HEK293 (cell line): ENCODE results near the gene METRNL.
A peak's percentile ranks its signal among the peaks of the same experiment; 100 is the strongest.

Experiments used
- CTCF ChIA-PET: fragments of 350-600 bp; formaldehyde crosslinking; extraction: SDS; loops from one replicate; lab custom pipeline; 2021; ENCODE audit warnings: antibody characterized with exemption; lab: Yijun Ruan, JAX
- POLR2A ChIA-PET: fragments of 300-600 bp; formaldehyde crosslinking; extraction: SDS; loops from one replicate; lab custom pipeline; 2020; ENCODE audit warnings: antibody characterized with exemption, inconsistent platforms; lab: Yijun Ruan, JAX
- H3K27ac ChIP-seq: fragments of 200-500 bp; sonication (Bioruptor generic); 2 replicates; pipeline ENCODE4 v1.5.1; 2014; ENCODE audit warnings: low read depth, low read length, control low read depth, inconsistent platforms; ENCODE audit errors: extremely low read depth
- H3K36me3 ChIP-seq, 2 experiments: fragments of 200-500 bp in 1 of 2; sonication (Bioruptor generic) in 1 of 2; 1 replicate in 1 of 2; 2 replicates in 1 of 2; pipeline ENCODE4 v1.5.1; 2014 to 2017; ENCODE audit warnings: inconsistent platforms in 2 of 2, low read length in 2 of 2; ENCODE audit not compliant: control insufficient read depth in 2 of 2, insufficient read depth in 1 of 2
- H3K4me1 ChIP-seq: fragments of 200-500 bp; sonication (Bioruptor generic); 2 replicates; pipeline ENCODE4 v1.5.1; 2014; ENCODE audit warnings: mild to moderate bottlenecking, low read length, inconsistent platforms; ENCODE audit not compliant: control insufficient read depth, insufficient read depth
- H3K4me3 ChIP-seq: 2 replicates; pipeline ENCODE4 v1.5.1; 2011; ENCODE audit warnings: low read depth, mild to moderate bottlenecking, control low read depth, low read length, moderate library complexity
- H3K9me3 ChIP-seq: fragments of 200-500 bp; sonication (Bioruptor generic); 2 replicates; pipeline ENCODE4 v1.5.1; 2014; ENCODE audit warnings: low read depth, low read length, inconsistent platforms; ENCODE audit not compliant: control insufficient read depth, insufficient read depth
- KLF1 ChIP-seq: fragments of 450-650 bp; formaldehyde crosslinking; IDR thresholded peaks from 2 replicates; pipeline ENCODE4 v1.5.1; 2016; ENCODE audit warnings: missing biosample characterization, missing genetic modification characterization
- MZF1 ChIP-seq: fragments of 450-650 bp; formaldehyde crosslinking; IDR thresholded peaks from 2 replicates; pipeline ENCODE4 v1.5.1; 2017; ENCODE audit warnings: missing biosample characterization, missing genetic modification characterization, borderline replicate concordance
- SCRT1 ChIP-seq: fragments of 450-650 bp; formaldehyde crosslinking; IDR thresholded peaks from 2 replicates; pipeline ENCODE4 v1.5.1; 2016; ENCODE audit warnings: missing biosample characterization, missing genetic modification characterization, borderline replicate concordance
- YY1 ChIP-seq: fragments of 450-650 bp; formaldehyde crosslinking; IDR thresholded peaks from 2 replicates; pipeline ENCODE4 v1.5.1; 2018; ENCODE audit warnings: missing biosample characterization, missing genetic modification characterization
- YY2 ChIP-seq: fragments of 450-650 bp; formaldehyde crosslinking; IDR thresholded peaks from 2 replicates; pipeline ENCODE4 v1.5.1; 2016; ENCODE audit warnings: missing biosample characterization, missing genetic modification characterization
- ZBTB21 ChIP-seq: fragments of 450-650 bp; formaldehyde crosslinking; IDR thresholded peaks from 2 replicates; pipeline ENCODE4 v1.5.1; 2017; ENCODE audit warnings: missing biosample characterization, missing genetic modification characterization
- ZBTB48 ChIP-seq: fragments of 450-650 bp; formaldehyde crosslinking; IDR thresholded peaks from 2 replicates; pipeline ENCODE4 v1.5.1; 2016; ENCODE audit warnings: missing biosample characterization, missing genetic modification characterization
- ZBTB7A ChIP-seq: fragments of 450-650 bp; formaldehyde crosslinking; IDR thresholded peaks from 2 replicates; pipeline ENCODE4 v1.5.1; 2016; ENCODE audit warnings: low read depth, missing biosample characterization, missing genetic modification characterization
- ZEB2 ChIP-seq: fragments of 450-650 bp; formaldehyde crosslinking; IDR thresholded peaks from 2 replicates; pipeline ENCODE4 v1.5.1; 2016; ENCODE audit warnings: missing biosample characterization, missing genetic modification characterization
- ZNF266 ChIP-seq: fragments of 450-650 bp; formaldehyde crosslinking; IDR thresholded peaks from 2 replicates; pipeline ENCODE4 v1.5.1; 2016; ENCODE audit warnings: missing biosample characterization, missing genetic modification characterization, low read depth
- ZNF335 ChIP-seq: fragments of 450-650 bp; formaldehyde crosslinking; conservative IDR thresholded peaks from 2 replicates; pipeline ENCODE4 v1.5.1; 2016; ENCODE audit warnings: missing biosample characterization, missing genetic modification characterization
- ZNF354C ChIP-seq: fragments of 450-650 bp; formaldehyde crosslinking; IDR thresholded peaks from 2 replicates; pipeline ENCODE4 v1.5.1; 2016; ENCODE audit warnings: missing biosample characterization, missing genetic modification characterization, low read depth, borderline replicate concordance
- ZNF391 ChIP-seq: fragments of 450-650 bp; formaldehyde crosslinking; IDR thresholded peaks from 2 replicates; pipeline ENCODE4 v1.5.1; 2016; ENCODE audit warnings: low read depth, missing biosample characterization, missing genetic modification characterization, borderline replicate concordance
- ZNF510 ChIP-seq: fragments of 450-650 bp; formaldehyde crosslinking; IDR thresholded peaks from 2 replicates; pipeline ENCODE4 v1.5.1; 2018; ENCODE audit warnings: mild to moderate bottlenecking, missing genetic modification characterization, missing biosample characterization; ENCODE audit not compliant: insufficient replicate concordance
- ZNF514 ChIP-seq: fragments of 450-650 bp; formaldehyde crosslinking; IDR thresholded peaks from 2 replicates; pipeline ENCODE4 v1.5.1; 2016; ENCODE audit warnings: missing biosample characterization, missing genetic modification characterization
- ZNF561 ChIP-seq: fragments of 450-650 bp; IDR thresholded peaks from 2 replicates; pipeline ENCODE4 v1.5.1; 2018; ENCODE audit warnings: missing biosample characterization, missing genetic modification characterization, borderline replicate concordance
- ZNF626 ChIP-seq: fragments of 450-650 bp; sonication (Bioruptor Pico); formaldehyde crosslinking; IDR thresholded peaks from 2 replicates; pipeline ENCODE4 v1.5.1; 2018; ENCODE audit warnings: missing biosample characterization, missing genetic modification characterization, inconsistent platforms
- ZNF658 ChIP-seq: fragments of 450-650 bp; formaldehyde crosslinking; IDR thresholded peaks from 2 replicates; pipeline ENCODE4; 2016; ENCODE audit warnings: missing biosample characterization, missing genetic modification characterization
- ZNF837 ChIP-seq: fragments of 450-650 bp; formaldehyde crosslinking; IDR thresholded peaks from 2 replicates; pipeline ENCODE4 v1.5.1; 2016; ENCODE audit warnings: missing biosample characterization, missing genetic modification characterization
- ZNF843 ChIP-seq: fragments of 450-650 bp; formaldehyde crosslinking; IDR thresholded peaks from 2 replicates; pipeline ENCODE4 v1.5.1; 2016; ENCODE audit warnings: missing biosample characterization, missing genetic modification characterization
- ZSCAN23 ChIP-seq: fragments of 450-650 bp; formaldehyde crosslinking; IDR thresholded peaks from 2 replicates; pipeline ENCODE4 v1.5.1; 2016; ENCODE audit warnings: missing biosample characterization, missing genetic modification characterization
- TF ChIP-seq, protein P1 (sequence below): fragments of 450-650 bp; formaldehyde crosslinking; optimal IDR thresholded peaks from 2 replicates; pipeline ENCODE3; 2016; ENCODE audit warnings: missing biosample characterization, mild to moderate bottlenecking, missing genetic modification characterization
- TF ChIP-seq, protein P2 (sequence below): fragments of 450-650 bp; formaldehyde crosslinking; IDR thresholded peaks from 2 replicates; pipeline ENCODE4 v1.5.1; 2016; ENCODE audit warnings: missing biosample characterization, missing genetic modification characterization
- TF ChIP-seq, protein P3 (sequence below): fragments of 450-650 bp; formaldehyde crosslinking; IDR thresholded peaks from 2 replicates; pipeline ENCODE4 v1.5.1; 2016; ENCODE audit warnings: missing biosample characterization, missing genetic modification characterization
- TF ChIP-seq, protein P4 (sequence below): fragments of 450-650 bp; formaldehyde crosslinking; IDR thresholded peaks from 2 replicates; pipeline ENCODE4 v1.5.1; 2016; ENCODE audit warnings: missing biosample characterization, missing genetic modification characterization
- TF ChIP-seq, protein P5 (sequence below): fragments of 450-650 bp; formaldehyde crosslinking; IDR thresholded peaks from 2 replicates; pipeline ENCODE4 v1.5.1; 2016; ENCODE audit warnings: missing biosample characterization, missing genetic modification characterization
- TF ChIP-seq, protein P6 (sequence below): fragments of 450-650 bp; formaldehyde crosslinking; IDR thresholded peaks from 2 replicates; pipeline ENCODE4 v1.5.0; 2017; ENCODE audit warnings: missing biosample characterization, missing genetic modification characterization, borderline replicate concordance

Gene METRNL

DNA sequence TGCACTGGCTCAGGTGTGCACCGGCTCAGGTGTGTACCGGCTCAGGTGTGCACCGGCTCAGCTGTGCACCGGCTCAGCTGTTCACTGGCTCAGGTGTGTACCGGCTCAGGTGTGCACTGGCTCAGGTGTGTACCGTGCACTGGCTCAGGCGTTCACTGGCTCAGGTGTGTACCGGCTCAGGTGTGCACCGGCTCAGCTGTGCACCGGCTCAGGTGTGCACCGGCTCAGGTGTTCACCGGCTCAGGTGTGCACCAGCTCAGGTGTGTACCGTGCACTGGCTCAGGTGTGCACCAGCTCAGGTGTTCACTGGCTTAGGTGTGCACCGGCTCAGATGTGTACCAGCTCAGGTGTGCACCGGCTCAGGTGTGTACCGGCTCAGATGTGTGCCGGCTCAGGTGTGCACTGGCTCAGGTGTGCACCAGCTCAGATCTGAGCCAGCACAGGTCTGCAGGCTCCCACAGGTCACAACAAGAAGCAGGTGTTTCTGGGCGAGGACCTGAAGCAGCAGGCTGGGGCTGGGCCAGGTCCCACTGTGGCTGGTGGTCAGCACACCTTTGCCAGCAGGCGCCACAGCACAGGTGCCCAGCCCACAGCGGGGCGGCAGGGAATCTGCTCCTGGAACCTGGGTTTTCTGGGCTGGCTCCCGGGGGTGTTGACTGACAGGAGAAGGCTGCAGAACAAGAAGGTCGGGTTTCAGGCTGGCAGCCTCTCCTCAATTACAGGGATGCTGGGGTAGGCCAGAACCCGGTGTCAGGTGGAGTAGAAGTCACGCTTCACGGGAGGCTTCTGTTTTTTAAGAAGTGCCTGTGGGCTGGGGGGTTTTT is 17.2 kb downstream of the METRNL start:
- Histone ChIP-seq H3K4me1 (peaks cover 5% of the 10 kb centered on the region; the same call in 1 of the 2 replicates), H3K4me3 (no peak overlapping the region), H3K36me3 (peaks cover 0 to 38% of the 10 kb centered on the region in 2 experiments; a peak in 1 of 3 replicates), H3K9me3 (no peaks in the 10 kb centered on the region), H3K27ac (no peak overlapping the region)
- ChIA-PET POLR2A (no interaction called here), CTCF (interaction anchor here (0.6 kb wide), 1 partner anchor 745 kb away, joined by 3 read pairs; no protein-coding TSS in a partner anchor)
- no peak for TF ChIP-seq ZNF561 (tag by site-specific recombination)
- no peak for TF ChIP-seq ZNF514 (tag by site-specific recombination)
- TF ChIP-seq ZNF510 (tag by site-specific recombination) = no peak
- no peak for TF ChIP-seq ZNF354C
- TF ChIP-seq ZNF658 (tag by site-specific recombination) = no peak
- no peak for TF ChIP-seq MZF1 (tag by site-specific recombination)
- TF ChIP-seq ZBTB48 (tag by site-specific recombination) = no peak
- TF ChIP-seq ZNF837 (tag by site-specific recombination) = no peak
- TF ChIP-seq ZNF266 (tag by site-specific recombination) = no peak
- TF ChIP-seq, protein P1, sequence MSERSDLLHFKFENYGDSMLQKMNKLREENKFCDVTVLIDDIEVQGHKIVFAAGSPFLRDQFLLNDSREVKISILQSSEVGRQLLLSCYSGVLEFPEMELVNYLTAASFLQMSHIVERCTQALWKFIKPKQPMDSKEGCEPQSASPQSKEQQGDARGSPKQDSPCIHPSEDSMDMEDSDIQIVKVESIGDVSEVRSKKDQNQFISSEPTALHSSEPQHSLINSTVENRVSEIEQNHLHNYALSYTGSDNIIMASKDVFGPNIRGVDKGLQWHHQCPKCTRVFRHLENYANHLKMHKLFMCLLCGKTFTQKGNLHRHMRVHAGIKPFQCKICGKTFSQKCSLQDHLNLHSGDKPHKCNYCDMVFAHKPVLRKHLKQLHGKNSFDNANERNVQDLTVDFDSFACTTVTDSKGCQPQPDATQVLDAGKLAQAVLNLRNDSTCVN (tag by site-specific recombination) = no peak
- TF ChIP-seq, protein P2, sequence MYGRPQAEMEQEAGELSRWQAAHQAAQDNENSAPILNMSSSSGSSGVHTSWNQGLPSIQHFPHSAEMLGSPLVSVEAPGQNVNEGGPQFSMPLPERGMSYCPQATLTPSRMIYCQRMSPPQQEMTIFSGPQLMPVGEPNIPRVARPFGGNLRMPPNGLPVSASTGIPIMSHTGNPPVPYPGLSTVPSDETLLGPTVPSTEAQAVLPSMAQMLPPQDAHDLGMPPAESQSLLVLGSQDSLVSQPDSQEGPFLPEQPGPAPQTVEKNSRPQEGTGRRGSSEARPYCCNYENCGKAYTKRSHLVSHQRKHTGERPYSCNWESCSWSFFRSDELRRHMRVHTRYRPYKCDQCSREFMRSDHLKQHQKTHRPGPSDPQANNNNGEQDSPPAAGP (tag by site-specific recombination) = no peak
- no peak for TF ChIP-seq YY2 (tag by site-specific recombination)
- TF ChIP-seq ZNF335 (tag by site-specific recombination) = no peak
- TF ChIP-seq YY1 = no peak
- TF ChIP-seq ZNF626 = no peak
- TF ChIP-seq ZBTB21 (tag by site-specific recombination) = no peak
- TF ChIP-seq ZNF843 (tag by site-specific recombination) = no peak
- TF ChIP-seq, protein P3, sequence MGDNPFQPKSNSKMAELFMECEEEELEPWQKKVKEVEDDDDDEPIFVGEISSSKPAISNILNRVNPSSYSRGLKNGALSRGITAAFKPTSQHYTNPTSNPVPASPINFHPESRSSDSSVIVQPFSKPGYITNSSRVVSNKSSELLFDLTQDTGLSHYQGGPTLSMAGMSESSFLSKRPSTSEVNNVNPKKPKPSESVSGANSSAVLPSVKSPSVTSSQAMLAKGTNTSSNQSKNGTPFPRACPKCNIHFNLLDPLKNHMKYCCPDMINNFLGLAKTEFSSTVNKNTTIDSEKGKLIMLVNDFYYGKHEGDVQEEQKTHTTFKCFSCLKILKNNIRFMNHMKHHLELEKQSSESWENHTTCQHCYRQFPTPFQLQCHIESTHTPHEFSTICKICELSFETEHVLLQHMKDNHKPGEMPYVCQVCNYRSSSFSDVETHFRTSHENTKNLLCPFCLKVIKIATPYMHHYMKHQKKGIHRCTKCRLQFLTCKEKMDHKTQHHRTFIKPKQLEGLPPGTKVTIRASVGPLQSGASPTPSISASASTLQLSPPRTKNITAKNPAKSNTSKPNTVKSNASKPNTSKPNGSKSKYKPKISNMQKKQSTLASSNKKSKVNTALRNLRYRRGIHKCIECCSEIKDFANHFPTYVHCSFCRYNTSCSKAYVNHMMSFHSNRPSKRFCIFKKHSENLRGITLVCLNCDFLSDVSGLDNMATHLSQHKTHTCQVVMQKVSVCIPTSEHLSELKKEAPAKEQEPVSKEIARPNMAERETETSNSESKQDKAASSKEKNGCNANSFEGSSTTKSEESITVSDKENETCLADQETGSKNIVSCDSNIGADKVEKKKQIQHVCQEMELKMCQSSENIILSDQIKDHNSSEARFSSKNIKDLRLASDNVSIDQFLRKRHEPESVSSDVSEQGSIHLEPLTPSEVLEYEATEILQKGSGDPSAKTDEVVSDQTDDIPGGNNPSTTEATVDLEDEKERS = no peak
- TF ChIP-seq, protein P4, sequence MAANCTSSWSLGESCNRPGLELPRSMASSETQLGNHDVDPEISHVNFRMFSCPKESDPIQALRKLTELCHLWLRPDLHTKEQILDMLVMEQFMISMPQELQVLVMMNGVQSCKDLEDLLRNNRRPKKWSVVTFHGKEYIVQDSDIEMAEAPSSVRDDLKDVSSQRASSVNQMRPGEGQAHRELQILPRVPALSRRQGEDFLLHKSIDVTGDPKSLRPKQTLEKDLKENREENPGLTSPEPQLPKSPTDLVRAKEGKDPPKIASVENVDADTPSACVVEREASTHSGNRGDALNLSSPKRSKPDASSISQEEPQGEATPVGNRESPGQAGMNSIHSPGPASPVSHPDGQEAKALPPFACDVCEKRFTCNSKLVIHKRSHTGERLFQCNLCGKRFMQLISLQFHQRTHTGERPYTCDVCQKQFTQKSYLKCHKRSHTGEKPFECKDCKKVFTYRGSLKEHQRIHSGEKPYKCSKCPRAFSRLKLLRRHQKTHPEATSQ = no peak
- no peak for TF ChIP-seq ZSCAN23 (tag by site-specific recombination)
- TF ChIP-seq SCRT1 = no peak
- TF ChIP-seq, protein P5, sequence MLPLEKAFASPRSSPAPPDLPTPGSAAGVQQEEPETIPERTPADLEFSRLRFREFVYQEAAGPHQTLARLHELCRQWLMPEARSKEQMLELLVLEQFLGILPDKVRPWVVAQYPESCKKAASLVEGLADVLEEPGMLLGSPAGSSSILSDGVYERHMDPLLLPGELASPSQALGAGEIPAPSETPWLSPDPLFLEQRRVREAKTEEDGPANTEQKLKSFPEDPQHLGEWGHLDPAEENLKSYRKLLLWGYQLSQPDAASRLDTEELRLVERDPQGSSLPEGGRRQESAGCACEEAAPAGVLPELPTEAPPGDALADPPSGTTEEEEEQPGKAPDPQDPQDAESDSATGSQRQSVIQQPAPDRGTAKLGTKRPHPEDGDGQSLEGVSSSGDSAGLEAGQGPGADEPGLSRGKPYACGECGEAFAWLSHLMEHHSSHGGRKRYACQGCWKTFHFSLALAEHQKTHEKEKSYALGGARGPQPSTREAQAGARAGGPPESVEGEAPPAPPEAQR = no peak
- peak; percentile 98 for TF ChIP-seq ZEB2 (tag by site-specific recombination)
- TF ChIP-seq, protein P6, sequence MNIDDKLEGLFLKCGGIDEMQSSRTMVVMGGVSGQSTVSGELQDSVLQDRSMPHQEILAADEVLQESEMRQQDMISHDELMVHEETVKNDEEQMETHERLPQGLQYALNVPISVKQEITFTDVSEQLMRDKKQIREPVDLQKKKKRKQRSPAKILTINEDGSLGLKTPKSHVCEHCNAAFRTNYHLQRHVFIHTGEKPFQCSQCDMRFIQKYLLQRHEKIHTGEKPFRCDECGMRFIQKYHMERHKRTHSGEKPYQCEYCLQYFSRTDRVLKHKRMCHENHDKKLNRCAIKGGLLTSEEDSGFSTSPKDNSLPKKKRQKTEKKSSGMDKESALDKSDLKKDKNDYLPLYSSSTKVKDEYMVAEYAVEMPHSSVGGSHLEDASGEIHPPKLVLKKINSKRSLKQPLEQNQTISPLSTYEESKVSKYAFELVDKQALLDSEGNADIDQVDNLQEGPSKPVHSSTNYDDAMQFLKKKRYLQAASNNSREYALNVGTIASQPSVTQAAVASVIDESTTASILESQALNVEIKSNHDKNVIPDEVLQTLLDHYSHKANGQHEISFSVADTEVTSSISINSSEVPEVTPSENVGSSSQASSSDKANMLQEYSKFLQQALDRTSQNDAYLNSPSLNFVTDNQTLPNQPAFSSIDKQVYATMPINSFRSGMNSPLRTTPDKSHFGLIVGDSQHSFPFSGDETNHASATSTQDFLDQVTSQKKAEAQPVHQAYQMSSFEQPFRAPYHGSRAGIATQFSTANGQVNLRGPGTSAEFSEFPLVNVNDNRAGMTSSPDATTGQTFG (tag by site-specific recombination) = no peak
- TF ChIP-seq KLF1 (tag by site-specific recombination) = peak; percentile 22; the same call in 1 of the 2 replicates
- TF ChIP-seq ZNF391 = no peak
- no peak for TF ChIP-seq ZBTB7A (tag by site-specific recombination)
